D721Med (cell line): Measurements from ENCODE around the gene PLD1.
"Not testable (repeated sequence)": the region's sequence is repeated elsewhere in the genome, so short reads cannot be mapped to it uniquely, and the experiment has no call there.

Experiments
- DNase-seq: peaks from one replicate; pipeline ENCODE4 v3.0.0; 2011; ENCODE audit warnings: low spot score; ENCODE audit not compliant: insufficient read length
- FAIRE-seq: peaks from 2 replicates; lab custom pipeline; 2011; peaks lifted over from hg19 to GRCh38; lab: Jason Lieb, UNC
- CTCF ChIP-seq: IDR thresholded peaks from 2 replicates; pipeline ENCODE4 v1.5.1; 2012; ENCODE audit warnings: mild to moderate bottlenecking, control low read depth; ENCODE audit not compliant: insufficient read depth; ENCODE audit errors: missing control alignments

PLD1 gene

GRCh38 chr3:171568766-171569165 lies 241.5 kb downstream of the PLD1 start:
- no peak for FAIRE-seq
- no peak for TF ChIP-seq CTCF
- no peak for DNase-seq

- peak; percentile 87 for TF ChIP-seq CTCF
- DNase-seq = peak; percentile 21
- peak; percentile 51 for FAIRE-seq
Observed at GRCh38 chr3:171566803-171567422, 243.4 kb downstream of the PLD1 start.

- no peak for TF ChIP-seq CTCF
- no peak for FAIRE-seq
- no peak for DNase-seq
Observed at GRCh38 chr3:171565481-171566058, 244.7 kb downstream of the PLD1 start.

- FAIRE-seq (no peak), DNase-seq (no peak)
- no peak for TF ChIP-seq CTCF
Observed at GRCh38 chr3:171564748-171565480, 245.4 kb downstream of the PLD1 start.

GRCh38 chr3:171563298-171563697 lies 247.0 kb downstream of the PLD1 start:
- no peak for TF ChIP-seq CTCF
- FAIRE-seq (no peak), DNase-seq (no peak)

- not testable (repeated sequence) for FAIRE-seq, DNase-seq
Observed at GRCh38 chr3:171562459-171562858, 247.8 kb downstream of the PLD1 start.

GRCh38 chr3:171561596-171562323 lies 248.5 kb downstream of the PLD1 start:
- DNase-seq (no peak), FAIRE-seq (no peak)
- no peak for TF ChIP-seq CTCF
